ENCODE results near the gene RELL2.

GRCh38 chr5:141674747-141675146 lies 38.0 kb downstream of the RELL2 start:
- TF ChIP-seq, protein P1, sequence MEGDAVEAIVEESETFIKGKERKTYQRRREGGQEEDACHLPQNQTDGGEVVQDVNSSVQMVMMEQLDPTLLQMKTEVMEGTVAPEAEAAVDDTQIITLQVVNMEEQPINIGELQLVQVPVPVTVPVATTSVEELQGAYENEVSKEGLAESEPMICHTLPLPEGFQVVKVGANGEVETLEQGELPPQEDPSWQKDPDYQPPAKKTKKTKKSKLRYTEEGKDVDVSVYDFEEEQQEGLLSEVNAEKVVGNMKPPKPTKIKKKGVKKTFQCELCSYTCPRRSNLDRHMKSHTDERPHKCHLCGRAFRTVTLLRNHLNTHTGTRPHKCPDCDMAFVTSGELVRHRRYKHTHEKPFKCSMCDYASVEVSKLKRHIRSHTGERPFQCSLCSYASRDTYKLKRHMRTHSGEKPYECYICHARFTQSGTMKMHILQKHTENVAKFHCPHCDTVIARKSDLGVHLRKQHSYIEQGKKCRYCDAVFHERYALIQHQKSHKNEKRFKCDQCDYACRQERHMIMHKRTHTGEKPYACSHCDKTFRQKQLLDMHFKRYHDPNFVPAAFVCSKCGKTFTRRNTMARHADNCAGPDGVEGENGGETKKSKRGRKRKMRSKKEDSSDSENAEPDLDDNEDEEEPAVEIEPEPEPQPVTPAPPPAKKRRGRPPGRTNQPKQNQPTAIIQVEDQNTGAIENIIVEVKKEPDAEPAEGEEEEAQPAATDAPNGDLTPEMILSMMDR (IDR thresholded peaks at IDR 0.05; ENCODE audit: low read depth, low read length, poor library complexity, severe bottlenecking), result no peak
- TF ChIP-seq EZH2phosphoT487 (IDR thresholded peaks at IDR 0.05; ENCODE audit: borderline replicate concordance, low read length), result no peak

Measured in DOHH2 (cell line).